GM18502 (cell line): Measurements from ENCODE around the gene IMPDH1.
A peak's percentile ranks its signal among the peaks of the same experiment; 100 is the strongest.

Experiments used
- ATAC-seq: cut with Tn5 transposase; IDR thresholded peaks from one replicate; pipeline ENCODE4 v1.9.1; 2021; ENCODE audit warnings: mild to moderate bottlenecking; ENCODE audit not compliant: unreplicated experiment, poor library complexity

Gene IMPDH1

GRCh38 chr7:128364166-128364870 lies 45.5 kb downstream of the IMPDH1 start:
- ATAC-seq, result no peak

- no peak for ATAC-seq
Observed at GRCh38 chr7:128363261-128363721, 46.5 kb downstream of the IMPDH1 start.

GRCh38 chr7:128362670-128363069 lies 47.1 kb downstream of the IMPDH1 start:
- ATAC-seq, result no peak

- ATAC-seq, result peak; percentile 43
Observed at GRCh38 chr7:128361411-128362379, 48.1 kb downstream of the IMPDH1 start, which contains the start of gene PRRT4. Gene PRRT4 (minus strand): TSS chr7:128361690.

DNA sequence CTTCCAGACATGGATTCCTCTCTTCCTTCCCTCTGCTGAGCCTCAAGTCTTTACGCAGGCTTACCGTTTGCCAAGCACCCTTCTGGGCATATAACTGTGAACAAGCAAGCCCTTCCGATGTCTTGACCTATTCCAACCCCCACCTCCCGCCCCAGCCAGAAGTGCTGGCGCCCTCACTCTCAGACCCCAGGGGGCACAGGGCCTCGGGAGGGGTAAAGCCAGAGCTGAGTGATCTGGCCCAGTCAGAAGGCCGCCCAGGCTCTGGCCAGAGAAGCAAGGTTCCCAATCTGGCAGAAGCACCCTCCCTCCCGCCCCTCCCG lies 49.5 kb downstream of the IMPDH1 start:
- no peak for ATAC-seq

GRCh38 chr7:128359939-128360338 lies 49.8 kb downstream of the IMPDH1 start:
- ATAC-seq, result no peak

DNA sequence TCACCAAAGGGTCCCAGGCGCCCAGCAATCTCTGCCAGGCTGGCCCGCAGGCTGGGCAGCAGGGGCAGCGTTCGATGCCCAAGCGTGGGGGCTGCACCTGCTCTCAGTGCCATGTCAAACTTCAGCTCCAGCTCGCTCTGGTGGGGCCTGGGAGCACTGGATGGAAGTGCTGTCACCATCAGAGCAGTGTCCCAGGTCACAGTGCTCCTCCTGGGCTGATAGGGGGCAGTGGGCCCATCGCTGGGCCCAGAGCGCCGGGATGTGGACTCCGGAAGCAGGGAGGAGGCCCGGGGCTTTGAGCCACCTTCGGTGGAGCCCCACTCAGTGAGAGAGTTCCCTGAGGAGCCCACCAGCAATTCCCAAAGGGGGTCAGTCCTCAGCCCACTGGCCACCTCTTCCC lies 50.4 kb downstream of the IMPDH1 start:
- no peak for ATAC-seq

DNA sequence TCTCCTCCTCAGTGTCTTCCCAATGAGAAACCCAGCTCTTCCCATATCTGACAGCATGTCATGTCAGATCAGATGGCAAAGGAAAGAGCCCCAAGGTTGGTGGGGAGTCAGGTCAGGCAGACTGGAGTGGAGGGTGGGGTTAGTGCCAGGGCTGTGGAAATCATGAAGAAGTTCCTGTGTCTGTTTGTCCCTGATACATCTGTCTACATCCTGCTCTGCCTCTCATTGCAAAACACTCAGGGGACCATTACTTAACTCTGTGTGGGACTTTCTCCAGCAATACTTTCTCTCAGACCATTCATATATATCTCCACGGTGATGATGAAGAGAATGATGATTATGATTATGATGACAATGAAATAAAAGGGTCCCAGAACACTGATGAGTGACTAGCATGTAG lies 51.5 kb downstream of the IMPDH1 start:
- no peak for ATAC-seq

DNA sequence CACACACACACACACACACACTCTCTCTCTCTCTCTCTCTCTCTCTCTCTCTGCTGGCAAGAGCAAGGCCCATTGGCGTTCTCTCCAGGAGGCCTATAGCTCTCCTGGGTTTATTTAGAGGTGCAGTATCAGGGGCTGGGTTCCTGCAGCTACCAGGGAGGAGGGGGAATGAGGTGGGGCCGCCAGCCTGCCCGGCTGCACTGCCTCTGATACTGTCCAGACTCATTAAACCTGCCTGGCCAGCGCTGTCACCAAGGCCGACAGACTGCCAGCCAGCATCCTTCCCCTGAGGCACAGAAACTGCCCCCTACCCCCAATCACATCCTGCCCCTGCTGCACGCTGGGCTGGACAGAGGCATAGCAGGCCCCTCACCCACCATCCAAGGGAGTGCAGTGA lies 52.6 kb downstream of the IMPDH1 start:
- no peak for ATAC-seq

- no peak for ATAC-seq
Observed at GRCh38 chr7:128356546-128357216, 53.1 kb downstream of the IMPDH1 start.

DNA sequence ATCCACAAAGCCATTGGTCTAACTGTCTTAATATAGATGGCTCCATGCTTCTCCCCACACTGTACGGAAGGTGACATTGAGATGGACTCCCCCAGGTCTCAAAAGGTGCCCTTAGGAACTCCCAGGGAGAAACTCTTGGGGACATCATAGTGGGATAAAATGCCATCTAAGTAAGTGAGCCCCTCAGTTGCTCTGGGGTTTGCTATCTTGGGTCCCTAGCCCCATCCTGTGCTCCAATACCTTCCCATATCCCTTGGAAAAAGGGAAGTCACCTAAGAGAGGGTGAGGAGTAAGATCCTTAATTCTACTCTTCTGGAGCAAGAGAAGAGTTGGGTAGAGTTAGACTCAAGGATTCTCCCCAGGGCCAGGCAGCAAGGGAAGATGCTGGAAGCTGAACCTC lies 56.2 kb downstream of the IMPDH1 start:
- no peak for ATAC-seq

DNA sequence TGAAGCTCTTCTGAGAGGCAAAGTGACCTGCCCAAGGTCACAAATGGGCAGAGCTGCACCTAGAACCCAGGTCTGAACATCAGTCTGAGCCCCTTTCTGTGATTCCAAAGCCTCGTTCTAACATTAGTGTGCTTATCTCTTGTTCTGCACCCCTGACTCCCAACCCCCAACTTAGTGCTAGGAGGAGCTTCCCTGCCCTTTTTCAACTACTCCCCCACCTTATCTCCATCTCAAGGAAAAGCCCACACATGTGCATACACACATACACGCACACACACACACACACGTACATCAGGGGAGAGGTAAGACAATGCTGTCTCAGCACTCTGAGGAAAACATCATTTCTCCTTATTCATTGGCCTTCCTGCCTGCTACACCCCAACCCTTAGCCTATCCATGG lies 56.6 kb downstream of the IMPDH1 start:
- no peak for ATAC-seq

GRCh38 chr7:128352636-128353035 lies 57.1 kb downstream of the IMPDH1 start:
- no peak for ATAC-seq

DNA sequence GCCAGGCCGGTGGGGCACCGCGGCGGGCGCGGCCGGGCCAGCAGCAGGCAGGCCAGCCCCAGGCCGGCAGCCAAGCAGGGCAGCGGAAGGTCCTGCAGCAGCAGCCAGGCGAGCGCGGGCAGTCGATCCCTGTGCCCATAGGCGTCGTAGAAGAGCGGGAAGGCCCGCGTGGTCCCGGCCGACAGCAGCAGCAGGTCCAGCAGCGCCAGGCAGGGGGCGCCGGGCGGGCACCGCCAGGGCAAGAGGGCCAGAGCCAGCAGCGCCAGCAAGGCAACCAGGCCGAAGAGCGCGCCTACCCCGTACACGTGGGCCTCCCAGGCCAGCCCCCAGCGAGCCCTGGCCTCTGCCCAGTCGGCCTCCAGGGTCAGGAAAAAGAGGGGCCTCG lies 57.6 kb downstream of the IMPDH1 start:
- ATAC-seq, result no peak

GRCh38 chr7:128351296-128352152 lies 58.3 kb downstream of the IMPDH1 start:
- no peak for ATAC-seq

GRCh38 chr7:128350708-128351295 lies 59.0 kb downstream of the IMPDH1 start:
- ATAC-seq, result no peak

DNA sequence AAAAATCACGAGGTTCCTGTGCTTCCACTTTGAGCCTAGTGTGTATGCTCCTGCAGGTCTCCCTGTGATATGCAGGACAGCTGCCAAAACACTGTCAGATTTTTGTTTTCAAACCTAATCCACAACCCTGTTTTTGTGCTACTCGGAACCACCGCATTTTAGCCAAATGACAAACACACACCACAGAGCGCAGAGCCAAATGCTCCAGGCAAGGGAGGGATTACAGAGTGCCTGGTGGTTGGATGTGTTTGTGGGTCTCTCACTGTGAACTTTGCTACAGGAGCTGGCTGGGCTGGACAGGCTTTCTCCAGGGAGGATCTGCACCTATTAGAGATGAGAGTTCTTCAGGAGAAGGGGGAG lies 60.3 kb downstream of the IMPDH1 start:
- ATAC-seq, result no peak

DNA sequence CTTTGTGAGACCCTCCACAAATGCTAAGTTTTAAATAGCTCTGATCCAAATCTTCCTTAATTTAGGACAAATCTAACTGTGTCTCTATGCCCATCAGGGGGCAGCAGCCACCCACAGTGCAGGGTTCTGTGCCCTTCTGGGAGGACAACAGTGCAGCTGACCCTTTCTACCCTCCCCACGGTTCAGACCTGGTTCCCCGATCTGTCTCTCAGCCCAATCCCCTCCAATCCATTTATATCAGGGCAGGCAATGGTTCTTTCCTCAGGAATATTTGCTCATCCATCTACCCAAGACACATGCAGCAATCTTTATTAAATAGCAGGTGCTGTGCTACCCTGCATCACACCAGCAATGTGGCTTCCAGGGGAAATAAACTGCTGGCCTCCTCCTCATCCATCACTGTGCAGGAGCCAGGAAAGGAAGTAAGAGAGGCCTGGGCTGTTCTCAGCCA lies 62.1 kb downstream of the IMPDH1 start:
- no peak for ATAC-seq

GRCh38 chr7:128344431-128344774 lies 65.4 kb downstream of the IMPDH1 start:
- ATAC-seq, result no peak
